Type B pancreatic cell (in vitro differentiated cells): Measurements from ENCODE around the gene NKX2-8. TPM values are rescaled to one million over a fixed set of nuclear protein-coding genes. Genes with fewer than 3 reads are reported as not detected.

Source experiments
- DNase-seq: peaks from one replicate; pipeline ENCODE4 v3.0.0; 2021; ENCODE audit warnings: mixed read lengths; ENCODE audit not compliant: unreplicated experiment; ENCODE audit errors: extremely low spot score
- H3K27ac Mint-ChIP-seq: 2 replicates; pipeline ENCODE4 v1.8.0; 2021; ENCODE audit warnings: mild to moderate bottlenecking, mixed read lengths
- H3K27me3 Mint-ChIP-seq: 2 replicates; pipeline ENCODE4 v1.8.0; 2021; ENCODE audit warnings: mixed read lengths
- H3K36me3 Mint-ChIP-seq: 2 replicates; pipeline ENCODE4 v1.8.0; 2021; ENCODE audit warnings: mixed read lengths
- H3K4me1 Mint-ChIP-seq: one replicate; pipeline ENCODE4 v1.8.0; 2021; ENCODE audit warnings: mixed read lengths; ENCODE audit not compliant: unreplicated experiment
- H3K4me3 Mint-ChIP-seq: 2 replicates; pipeline ENCODE4 v1.8.0; 2021; ENCODE audit warnings: mild to moderate bottlenecking, mixed read lengths
- H3K9me3 Mint-ChIP-seq: 2 replicates; pipeline ENCODE4 v1.8.0; 2021; ENCODE audit warnings: mixed read lengths
- CTCF ChIP-seq: fragments of 200-600 bp; sonication (generic); conservative IDR thresholded peaks from 2 replicates; pipeline ENCODE4 v1.5.0; 2021; ENCODE audit warnings: antibody characterized with exemption, mild to moderate bottlenecking
- total RNA-seq: library from RNA; stranded (reverse); gene quantifications from 2 replicates; pipeline ENCODE4 v1.2.1, GENCODE V29; 2021; ENCODE audit warnings: low replicate concordance

Gene NKX2-8
- total RNA-seq, 1 donor from 2014 or later = 2.1 TPM

GRCh38 chr14:36619853-36620252, 37.4 kb upstream of the NKX2-8 start:
- Mint-ChIP-seq H3K4me3 (no peak overlapping the region), H3K4me1 (no peaks in the 10 kb centered on the region), H3K9me3 (no peaks in the 10 kb centered on the region), H3K36me3 (no peaks in the 10 kb centered on the region), H3K27me3 (peaks cover 25% of the 10 kb centered on the region), H3K27ac (no peak overlapping the region)
- no peak for DNase-seq
- no peak for TF ChIP-seq CTCF

GRCh38 chr14:36619131-36619530, 36.7 kb upstream of the NKX2-8 start:
- DNase-seq = no peak
- Mint-ChIP-seq H3K27me3 (peaks cover 25% of the 10 kb centered on the region), H3K9me3 (peaks cover 4% of the 10 kb centered on the region), H3K4me3 (no peak overlapping the region), H3K36me3 (no peaks in the 10 kb centered on the region), H3K4me1 (no peaks in the 10 kb centered on the region), H3K27ac (no peak overlapping the region)
- no peak for TF ChIP-seq CTCF

- no peaks in the 10 kb centered on the region for H3K36me3 Mint-ChIP-seq
- no peak overlapping the region for H3K4me3 Mint-ChIP-seq
- DNase-seq = no peak
- TF ChIP-seq CTCF = no peak
- peaks cover 4% of the 10 kb centered on the region for H3K9me3 Mint-ChIP-seq
- no peak overlapping the region for H3K27ac Mint-ChIP-seq
- no peaks in the 10 kb centered on the region for H3K4me1 Mint-ChIP-seq
- peaks cover 21% of the 10 kb centered on the region for H3K27me3 Mint-ChIP-seq
Observed at GRCh38 chr14:36618641-36619040, 36.2 kb upstream of the NKX2-8 start.

GRCh38 chr14:36617824-36618223, 35.4 kb upstream of the NKX2-8 start:
- Mint-ChIP-seq H3K4me3 (no peak overlapping the region), H3K4me1 (no peaks in the 10 kb centered on the region), H3K27me3 (peaks cover 18% of the 10 kb centered on the region), H3K36me3 (no peaks in the 10 kb centered on the region), H3K9me3 (peaks cover 4% of the 10 kb centered on the region), H3K27ac (no peak overlapping the region)
- no peak for DNase-seq
- TF ChIP-seq CTCF = no peak

- no peak for DNase-seq
- no peak overlapping the region for H3K4me3 Mint-ChIP-seq
- no peak overlapping the region for H3K27ac Mint-ChIP-seq
- no peak for TF ChIP-seq CTCF
- H3K9me3 Mint-ChIP-seq = no peaks in the 10 kb centered on the region
- H3K4me1 Mint-ChIP-seq = peaks cover 7% of the 10 kb centered on the region
- H3K36me3 Mint-ChIP-seq = no peaks in the 10 kb centered on the region
- peaks cover 54% of the 10 kb centered on the region for H3K27me3 Mint-ChIP-seq
Observed at GRCh38 chr14:36605506-36605857, 23.1 kb upstream of the NKX2-8 start.

GRCh38 chr14:36604757-36605505, 22.5 kb upstream of the NKX2-8 start:
- Mint-ChIP-seq H3K27me3 (peaks cover 58% of the 10 kb centered on the region), H3K4me1 (peaks cover 7% of the 10 kb centered on the region), H3K27ac (no peak overlapping the region), H3K4me3 (no peak overlapping the region), H3K36me3 (no peaks in the 10 kb centered on the region), H3K9me3 (no peaks in the 10 kb centered on the region)
- no peak for DNase-seq
- peak; percentile 84 for TF ChIP-seq CTCF
